PC-3 (cell line): ENCODE data around the gene ABCB8. TPM values are rescaled to one million over a fixed set of nuclear protein-coding genes. Genes with fewer than 3 reads are reported as not detected.
"Not testable (repeated sequence)": the region's sequence is repeated elsewhere in the genome, so short reads cannot be mapped to it uniquely, and the experiment has no call there.

ENCODE experiments used
- ATAC-seq: fragments of 200-7000 bp; cut with Tn5 transposase; 2 replicates; pipeline ENCODE4 v1.9.1; 2020; ENCODE audit warnings: mild to moderate bottlenecking, moderate library complexity
- BruUV-seq: library from RNA; stranded (reverse); fragments of 400-500 nt; replicated peaks from 2 replicates; lab custom pipeline; 2021; lab: Mats Ljungman, UMichigan
- CTCF ChIA-PET: fragments of 300-600 bp; sonication (Branson Sonifier 250); formaldehyde crosslinking; loops from one replicate; lab custom pipeline; 2022; ENCODE audit warnings: antibody characterized with exemption; lab: Charles Lee
- POLR2A ChIA-PET: fragments of 300-600 bp; sonication (Branson Sonifier 250); formaldehyde crosslinking; loops from one replicate; lab custom pipeline; 2022; ENCODE audit warnings: antibody characterized with exemption; ENCODE audit not compliant: unreplicated experiment; lab: Charles Lee
- DNase-seq: peaks from one replicate; pipeline ENCODE4 v3.0.0-alpha.2; 2015
- H2AFZ ChIP-seq: fragments of 300-600 bp; sonication (generic); 2 replicates; pipeline ENCODE4 v1.6.0; 2016; ENCODE audit warnings: antibody characterized with exemption, low read length
- H3F3A ChIP-seq: fragments of 300-600 bp; sonication (generic); one replicate; pipeline ENCODE4 v1.6.0; 2017; ENCODE audit warnings: antibody characterized with exemption, low read length, control low read depth, mild to moderate bottlenecking; ENCODE audit not compliant: unreplicated experiment
- H3K27ac ChIP-seq: fragments of 300-600 bp; sonication (generic); 2 replicates; pipeline ENCODE4 v1.5.1; 2016; ENCODE audit warnings: mild to moderate bottlenecking, low read length
- H3K27me3 ChIP-seq: fragments of 300-600 bp; sonication (generic); 2 replicates; pipeline ENCODE4 v1.6.1; 2016; ENCODE audit warnings: low read length, mixed read lengths
- H3K36me3 ChIP-seq: fragments of 300-600 bp; sonication (generic); 2 replicates; pipeline ENCODE4 v1.6.1; 2016; ENCODE audit warnings: low read depth, mixed run types, low read length, mixed read lengths
- H3K4me1 ChIP-seq: fragments of 300-600 bp; sonication (generic); 2 replicates; pipeline ENCODE4 v1.5.1; 2016; ENCODE audit warnings: low read length; ENCODE audit not compliant: insufficient read depth
- H3K4me2 ChIP-seq: fragments of 300-600 bp; sonication (generic); 2 replicates; pipeline ENCODE4 v1.6.0; 2016; ENCODE audit warnings: low read length
- H3K4me3 ChIP-seq: fragments of 300-600 bp; sonication (generic); 2 replicates; pipeline ENCODE4 v1.5.1; 2016; ENCODE audit warnings: mild to moderate bottlenecking, low read length, mixed read lengths
- H3K79me2 ChIP-seq: fragments of 300-600 bp; sonication (generic); 2 replicates; pipeline ENCODE4 v1.6.1; 2017; ENCODE audit warnings: low read length, mixed read lengths
- H3K9ac ChIP-seq: fragments of 300-600 bp; sonication (generic); 2 replicates; pipeline ENCODE4 v1.6.0; 2016; ENCODE audit warnings: mild to moderate bottlenecking, low read length
- H3K9me2 ChIP-seq: fragments of 300-600 bp; sonication (generic); replicated peaks from 2 replicates; pipeline ENCODE4 v1.6.1; 2016; ENCODE audit warnings: mixed run types, low read length, mixed read lengths
- H3K9me3 ChIP-seq: fragments of 300-600 bp; sonication (generic); 2 replicates; pipeline ENCODE4 v1.6.1; 2016; ENCODE audit warnings: low read length, mixed read lengths
- H4K20me1 ChIP-seq: fragments of 300-600 bp; sonication (generic); 2 replicates; pipeline ENCODE4 v1.6.1; 2016; ENCODE audit warnings: low read length, mixed read lengths
- EZH2 ChIP-seq: fragments of 300-600 bp; sonication (generic); IDR thresholded peaks from one replicate; pipeline ENCODE4 v1.6.1; 2017; ENCODE audit warnings: antibody characterized with exemption, mild to moderate bottlenecking, low read length; ENCODE audit not compliant: unreplicated experiment
- EZH2phosphoT487 ChIP-seq: fragments of 300-600 bp; sonication (generic); IDR thresholded peaks from 2 replicates; pipeline ENCODE4 v1.6.1; 2018; ENCODE audit warnings: mild to moderate bottlenecking, antibody characterized with exemption, low read length, borderline replicate concordance
- intact Hi-C: fragments of 100-400 bp; cut with micrococcal nuclease; formaldehyde crosslinking; loops from 2 replicates; pipeline ENCODE4 v1.9.0; 2023
- total RNA-seq: library from RNA; depleted of rRNA; stranded (reverse); fragments of >200 nt; gene quantifications from 2 replicates; pipeline ENCODE4 v1.2.3, GENCODE V29; 2014
- TF ChIP-seq, protein P1 (sequence below): fragments of 300-600 bp; sonication (generic); conservative IDR thresholded peaks from 2 replicates; pipeline ENCODE4 v1.5.1; 2017; ENCODE audit warnings: antibody characterized with exemption, low read depth, mild to moderate bottlenecking, low read length

Gene ABCB8
- total RNA-seq, 1 experiment from 2014 or later = 58.4 TPM

DNA sequence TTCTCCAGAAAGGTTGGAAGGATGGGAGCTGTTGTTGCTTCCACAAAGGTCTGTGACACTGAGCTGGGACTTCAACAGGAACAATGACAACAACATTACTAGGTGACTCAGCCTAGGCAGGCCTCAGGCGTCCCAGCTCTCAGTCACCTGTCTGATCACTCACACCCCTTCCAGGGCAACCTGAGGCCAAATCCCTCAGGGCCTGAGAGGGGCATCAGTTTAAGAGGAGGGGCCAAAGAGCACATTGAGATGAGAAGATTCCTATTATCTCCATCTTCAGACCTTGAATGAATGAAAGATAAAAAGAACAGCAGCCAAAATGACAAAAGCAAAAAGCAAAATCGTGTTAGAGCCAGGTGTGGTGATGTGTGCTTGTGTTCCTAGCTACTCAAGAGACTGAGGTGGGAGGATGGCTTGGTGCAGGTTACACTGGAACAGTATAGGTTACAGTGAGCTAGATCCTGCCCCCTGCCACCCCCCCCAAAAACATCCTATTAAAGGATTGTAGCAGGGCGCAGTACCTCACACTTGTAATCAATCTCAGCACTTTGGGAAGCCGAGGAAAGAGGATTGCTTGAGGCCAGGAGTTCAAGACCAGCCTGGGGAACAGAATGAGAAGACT lies 3.7 kb upstream of the ABCB8 start, which contains the start of gene ATG9B:
TSS of gene ATG9B (minus strand) at position 60 of the 622 bp plus-strand sequence. CDS start 71 bp downstream, outside the sequence.
- H3K4me1 ChIP-seq = peaks cover 42% of the 10 kb centered on the region
- ChIA-PET CTCF (interaction anchor here (0.6 to 0.7 kb wide), 3 partner anchors 11 to 1362 kb away, joined by 4 to 10 read pairs (median 9); no protein-coding TSS in a partner anchor), POLR2A (interaction anchor here (0.6 kb wide), 1 partner anchor 9 kb away, joined by 3 read pairs; no protein-coding TSS in a partner anchor)
- H3K9me3 ChIP-seq = no peaks in the 10 kb centered on the region
- peak within 1 kb of the TSS; percentile 9; the same call in 1 of the 2 replicates for H3K4me2 ChIP-seq
- DNase-seq (peak; percentile 71), ATAC-seq (peak; percentile 12; the same call in 1 of the 2 replicates)
- H3K79me2 ChIP-seq = peaks cover 9% of the 10 kb centered on the region
- no peaks in the 10 kb centered on the region for H3K9me2 ChIP-seq
- intact Hi-C loops = no loop called here
- no peak for TF ChIP-seq EZH2phosphoT487
- TF ChIP-seq, protein P1, sequence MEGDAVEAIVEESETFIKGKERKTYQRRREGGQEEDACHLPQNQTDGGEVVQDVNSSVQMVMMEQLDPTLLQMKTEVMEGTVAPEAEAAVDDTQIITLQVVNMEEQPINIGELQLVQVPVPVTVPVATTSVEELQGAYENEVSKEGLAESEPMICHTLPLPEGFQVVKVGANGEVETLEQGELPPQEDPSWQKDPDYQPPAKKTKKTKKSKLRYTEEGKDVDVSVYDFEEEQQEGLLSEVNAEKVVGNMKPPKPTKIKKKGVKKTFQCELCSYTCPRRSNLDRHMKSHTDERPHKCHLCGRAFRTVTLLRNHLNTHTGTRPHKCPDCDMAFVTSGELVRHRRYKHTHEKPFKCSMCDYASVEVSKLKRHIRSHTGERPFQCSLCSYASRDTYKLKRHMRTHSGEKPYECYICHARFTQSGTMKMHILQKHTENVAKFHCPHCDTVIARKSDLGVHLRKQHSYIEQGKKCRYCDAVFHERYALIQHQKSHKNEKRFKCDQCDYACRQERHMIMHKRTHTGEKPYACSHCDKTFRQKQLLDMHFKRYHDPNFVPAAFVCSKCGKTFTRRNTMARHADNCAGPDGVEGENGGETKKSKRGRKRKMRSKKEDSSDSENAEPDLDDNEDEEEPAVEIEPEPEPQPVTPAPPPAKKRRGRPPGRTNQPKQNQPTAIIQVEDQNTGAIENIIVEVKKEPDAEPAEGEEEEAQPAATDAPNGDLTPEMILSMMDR = no peak
- no peak for TF ChIP-seq EZH2
- H3K27me3 ChIP-seq = no peaks in the 10 kb centered on the region
- no peaks in the 10 kb centered on the region for H3F3A ChIP-seq
- no peak within 1 kb of the TSS for H3K9ac ChIP-seq
- no peak within 1 kb of the TSS for H3K27ac ChIP-seq
- no peak within 1 kb of the TSS for H2AFZ ChIP-seq
- no peak within 1 kb of the TSS for H3K4me3 ChIP-seq
- no peaks in the 10 kb centered on the region for H4K20me1 ChIP-seq
- BruUV-seq = no TSS peak
- H3K36me3 ChIP-seq = no peaks in the 10 kb centered on the region

DNA sequence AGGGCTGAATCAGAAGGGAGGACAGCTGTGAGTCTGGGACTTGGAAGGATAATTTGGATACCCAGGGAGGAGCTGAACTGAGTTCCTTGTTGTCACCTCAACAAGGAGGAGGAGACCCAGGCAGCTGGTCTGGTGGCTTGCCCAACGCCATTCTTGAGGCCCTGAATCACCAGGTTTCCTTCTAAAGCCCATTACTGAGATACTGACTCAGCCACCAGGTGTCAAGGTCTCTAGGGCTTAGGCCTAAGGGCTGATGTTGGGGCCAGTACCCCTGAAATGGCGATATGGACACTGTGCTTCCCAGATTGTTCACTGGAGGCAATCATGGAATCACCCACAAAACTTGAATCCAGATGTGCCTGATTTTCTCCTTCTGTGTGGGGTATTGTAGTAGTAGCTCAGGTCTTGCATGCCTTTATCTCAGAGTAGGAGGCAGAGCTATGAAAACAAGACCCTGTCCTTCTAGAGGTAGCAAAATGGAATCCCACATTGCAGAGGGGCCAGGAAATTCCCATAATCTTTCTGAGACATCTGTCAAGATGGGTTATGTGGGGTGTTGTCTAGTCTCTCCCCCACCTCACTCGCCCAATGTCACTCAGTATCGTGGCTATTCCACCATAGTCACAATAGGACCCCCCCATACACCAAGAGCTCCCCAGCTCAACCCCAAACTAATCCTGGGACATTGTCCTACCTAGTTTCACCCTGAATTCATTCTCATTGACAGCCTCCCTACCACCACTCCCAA lies 2.2 kb upstream of the ABCB8 start:
- intact Hi-C loops = no loop called here
- Histone ChIP-seq H2AFZ (no peak overlapping the region), H3K27ac (peak overlapping the region; percentile 44; the same call in 1 of the 2 replicates), H3K27me3 (no peaks in the 10 kb centered on the region), H3F3A (no peaks in the 10 kb centered on the region), H3K9me2 (no peaks in the 10 kb centered on the region), H3K9ac (no peak overlapping the region), H3K4me2 (0 out of 2 replicates have a peak overlapping the region, but pooled peaks have one; percentile 7), H3K4me1 (peaks cover 44% of the 10 kb centered on the region), H4K20me1 (no peaks in the 10 kb centered on the region), H3K9me3 (no peaks in the 10 kb centered on the region), H3K79me2 (peaks cover 20% of the 10 kb centered on the region), H3K4me3 (no peak overlapping the region), H3K36me3 (no peaks in the 10 kb centered on the region)
- TF ChIP-seq, protein P1 = no peak
- TF ChIP-seq EZH2 = no peak
- no peak for TF ChIP-seq EZH2phosphoT487
- ChIA-PET POLR2A (no interaction called here), CTCF (no interaction called here)
- BruUV-seq = no TSS peak
- ATAC-seq = no peak
- DNase-seq = peak; percentile 82

DNA sequence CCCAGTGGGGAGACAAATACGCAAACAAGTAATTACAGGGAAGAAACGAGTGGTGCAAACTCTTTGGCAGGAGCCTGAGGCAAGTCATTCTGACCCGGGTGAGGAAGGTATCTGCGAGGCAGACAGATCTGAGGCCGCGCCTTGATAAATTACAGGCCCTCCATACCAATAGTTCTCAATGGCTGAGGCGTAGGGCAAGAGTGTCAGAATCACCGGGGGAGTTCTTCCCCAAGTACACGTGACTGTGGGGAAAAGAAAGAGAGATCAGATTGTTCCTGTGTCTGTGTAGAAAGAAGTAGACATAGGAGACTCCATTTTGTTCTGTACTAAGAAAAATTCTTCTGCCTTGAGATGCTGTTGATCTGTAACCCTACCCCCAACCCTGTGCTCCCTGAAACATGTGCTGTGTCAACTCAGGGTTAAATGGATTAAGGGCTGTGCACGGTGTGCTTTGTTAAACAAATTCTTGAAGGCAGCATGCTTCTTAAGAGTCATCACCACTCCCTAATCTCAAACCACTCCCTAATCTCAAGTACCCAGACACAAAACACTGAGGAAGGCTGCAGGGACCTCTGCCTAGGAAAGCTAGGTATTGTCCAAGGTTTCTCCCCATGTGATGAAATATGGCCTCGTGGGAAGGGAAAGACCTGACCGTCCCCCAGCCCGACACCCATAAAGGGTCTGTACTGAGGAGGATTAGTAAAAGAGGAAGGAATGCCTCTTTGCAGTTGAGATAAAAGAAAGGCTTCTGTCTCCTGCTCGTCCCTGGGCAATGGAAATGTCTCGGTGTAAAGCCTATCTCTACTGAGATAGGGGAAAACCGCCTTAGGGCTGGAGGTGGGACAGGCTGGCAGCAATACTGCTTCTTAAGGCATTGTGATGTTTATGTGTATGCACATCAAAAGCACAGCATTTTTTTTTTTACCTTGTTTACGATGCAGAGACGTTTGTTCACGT lies 1.2 kb upstream of the ABCB8 start:
- H3F3A ChIP-seq, H3K9me2 ChIP-seq, ATAC-seq, H3K9me3 ChIP-seq, intact Hi-C loops, H3K27me3 ChIP-seq, POLR2A ChIA-PET, BruUV-seq, H3K36me3 ChIP-seq, H4K20me1 ChIP-seq: not testable (repeated sequence)
- peak overlapping the region; percentile 62; the same call in 1 of the 2 replicates for H2AFZ ChIP-seq
- H3K4me1 ChIP-seq = peaks cover 44% of the 10 kb centered on the region
- CTCF ChIA-PET = interaction anchor here (1.5 kb wide), 1 partner anchor 84 kb away, joined by 12 read pairs; no protein-coding TSS in a partner anchor
- peak overlapping the region; percentile 61 for H3K27ac ChIP-seq
- peak overlapping the region; percentile 88 for H3K4me2 ChIP-seq
- H3K9ac ChIP-seq = peak overlapping the region; percentile 61
- peak overlapping the region; percentile 75 for H3K4me3 ChIP-seq
- H3K79me2 ChIP-seq = peaks cover 24% of the 10 kb centered on the region
- DNase-seq = peak; percentile 42

DNA sequence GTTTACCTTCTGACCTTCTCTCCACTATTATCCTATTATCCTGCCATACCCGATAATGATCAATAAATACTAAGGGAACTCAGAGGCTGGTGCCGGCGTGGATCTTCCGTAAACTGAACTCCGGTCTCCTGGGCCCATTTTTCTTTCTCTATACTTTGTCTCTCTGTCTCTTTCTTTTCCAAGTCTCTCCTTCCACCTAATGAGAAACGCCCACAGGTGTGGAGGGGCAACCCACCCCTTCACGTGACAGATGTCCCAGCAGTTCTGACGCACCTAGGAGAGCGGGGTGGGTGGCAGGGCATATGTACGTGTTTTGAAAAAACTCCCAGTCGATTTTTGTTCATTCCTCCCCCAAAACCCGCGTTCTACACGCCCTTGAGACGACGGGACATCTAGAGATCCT lies 521 bp upstream of the ABCB8 start:
- not testable (repeated sequence) for H3F3A ChIP-seq, DNase-seq, H3K27me3 ChIP-seq, H3K9me2 ChIP-seq, H4K20me1 ChIP-seq, H3K9me3 ChIP-seq, ATAC-seq, H3K36me3 ChIP-seq
- Histone ChIP-seq H3K79me2 (peaks cover 24% of the 10 kb centered on the region), H2AFZ (peak overlapping the region; percentile 62), H3K27ac (peak overlapping the region; percentile 61), H3K4me1 (peaks cover 44% of the 10 kb centered on the region), H3K4me3 (peak overlapping the region; percentile 75), H3K4me2 (peak overlapping the region; percentile 88), H3K9ac (peak overlapping the region; percentile 61)
- BruUV-seq = TSS peak; percentile 96
- CTCF ChIA-PET = interaction anchor here (0.6 to 1.5 kb wide), 4 partner anchors 16 to 83 kb away, joined by 3 to 12 read pairs (median 4); no protein-coding TSS in a partner anchor
- POLR2A ChIA-PET = interaction anchor here (0.6 to 0.7 kb wide), 3 partner anchors 24 to 129 kb away, joined by 3 to 5 read pairs (median 4); no protein-coding TSS in a partner anchor
- intact Hi-C loops = loop anchor here (1.0 kb wide), 3 partner anchors 31 to 84 kb away; partner anchors contain the start of gene FASTK
